ENCODE measurements around the gene DPF3. TPM values are rescaled to one million over a fixed set of nuclear protein-coding genes. Genes with fewer than 3 reads are reported as not detected.

The DPF3 gene
- polyA plus RNA-seq, 1 experiment = 15.8 TPM

GRCh38 chr14:72800848-72801370, 93.0 kb downstream of the DPF3 start:
- DNase-seq (ENCODE audit: low read depth, low spot score) = no peak
- TF ChIP-seq, protein P1, sequence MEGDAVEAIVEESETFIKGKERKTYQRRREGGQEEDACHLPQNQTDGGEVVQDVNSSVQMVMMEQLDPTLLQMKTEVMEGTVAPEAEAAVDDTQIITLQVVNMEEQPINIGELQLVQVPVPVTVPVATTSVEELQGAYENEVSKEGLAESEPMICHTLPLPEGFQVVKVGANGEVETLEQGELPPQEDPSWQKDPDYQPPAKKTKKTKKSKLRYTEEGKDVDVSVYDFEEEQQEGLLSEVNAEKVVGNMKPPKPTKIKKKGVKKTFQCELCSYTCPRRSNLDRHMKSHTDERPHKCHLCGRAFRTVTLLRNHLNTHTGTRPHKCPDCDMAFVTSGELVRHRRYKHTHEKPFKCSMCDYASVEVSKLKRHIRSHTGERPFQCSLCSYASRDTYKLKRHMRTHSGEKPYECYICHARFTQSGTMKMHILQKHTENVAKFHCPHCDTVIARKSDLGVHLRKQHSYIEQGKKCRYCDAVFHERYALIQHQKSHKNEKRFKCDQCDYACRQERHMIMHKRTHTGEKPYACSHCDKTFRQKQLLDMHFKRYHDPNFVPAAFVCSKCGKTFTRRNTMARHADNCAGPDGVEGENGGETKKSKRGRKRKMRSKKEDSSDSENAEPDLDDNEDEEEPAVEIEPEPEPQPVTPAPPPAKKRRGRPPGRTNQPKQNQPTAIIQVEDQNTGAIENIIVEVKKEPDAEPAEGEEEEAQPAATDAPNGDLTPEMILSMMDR (IDR thresholded peaks at IDR 0.05; ENCODE audit: low read depth, low read length) = no peak
- H3K9me3 ChIP-seq (ENCODE audit: control insufficient read depth, insufficient read depth, low read length) = no peaks in the 10 kb centered on the region
- ChIA-PET CTCF (no interaction called here), POLR2A (no interaction called here)
- no peak overlapping the region for H3K4me3 ChIP-seq (ENCODE audit: low read depth, low read length)
- H3K27me3 ChIP-seq (ENCODE audit: control insufficient read depth, insufficient read depth, low read length) = no peaks in the 10 kb centered on the region
- peak overlapping the region; percentile 98 for H3K27ac ChIP-seq (ENCODE audit: low read depth, low read length)

- ChIA-PET CTCF (no interaction called here), POLR2A (no interaction called here)
- Histone ChIP-seq H3K4me3 (ENCODE audit: low read depth, low read length) (no peak overlapping the region), H3K9me3 (ENCODE audit: control insufficient read depth, insufficient read depth, low read length) (no peaks in the 10 kb centered on the region), H3K27me3 (ENCODE audit: control insufficient read depth, insufficient read depth, low read length) (no peaks in the 10 kb centered on the region), H3K27ac (ENCODE audit: low read depth, low read length) (no peak overlapping the region)
- no peak for DNase-seq (ENCODE audit: low read depth, low spot score)
- TF ChIP-seq, protein P1 (IDR thresholded peaks at IDR 0.05; ENCODE audit: low read depth, low read length) = no peak
These were observed 93.6 kb downstream of the DPF3 start for GRCh38 chr14:72800296-72800695.

- CTCF ChIA-PET = interaction anchor here (1.0 kb wide), 1 partner anchor 283 kb away, joined by 4 read pairs; no protein-coding TSS in a partner anchor
These were observed 97.0 kb downstream of the DPF3 start for GRCh38 chr14:72796935-72797334.

DNA sequence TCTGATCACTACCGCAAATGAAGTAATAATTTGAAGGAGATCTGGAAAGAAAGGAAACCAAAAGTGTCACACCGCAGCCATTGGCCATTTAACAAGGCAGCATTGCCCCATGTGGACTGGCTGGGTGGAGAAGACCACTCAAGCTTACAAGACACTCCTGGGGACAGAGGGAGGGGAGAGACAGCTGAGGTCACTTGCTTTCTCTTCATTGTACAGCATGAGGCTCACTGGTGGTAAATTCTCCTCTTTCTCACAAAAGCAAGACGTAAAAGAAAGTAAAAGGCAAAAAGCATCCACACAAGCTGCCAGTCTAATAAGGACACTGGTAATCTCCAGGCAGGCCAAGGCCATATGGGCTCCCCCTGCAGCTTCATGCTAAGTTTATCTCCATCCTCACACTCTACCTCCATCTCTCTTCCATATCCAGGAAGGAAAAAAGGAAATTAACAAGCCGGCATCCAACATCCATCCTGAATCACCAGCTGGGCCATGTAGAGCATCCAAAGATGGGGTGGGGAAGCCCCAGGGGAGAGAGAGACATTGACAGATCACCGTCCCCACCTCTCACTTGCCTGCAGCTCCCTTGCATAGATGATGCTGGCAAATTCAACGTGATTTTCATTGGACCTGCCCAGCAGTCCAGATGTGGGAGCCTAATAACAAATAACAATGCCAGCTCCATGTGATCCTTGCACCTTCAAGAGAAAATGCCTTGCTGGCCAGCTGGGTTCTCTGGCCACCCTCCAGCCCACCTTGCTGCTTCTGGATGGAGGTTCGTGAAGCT, 100.6 kb downstream of the DPF3 start:
- ChIA-PET CTCF (no interaction called here), POLR2A (no interaction called here)
- H3K9me3 ChIP-seq (ENCODE audit: control insufficient read depth, insufficient read depth, low read length) = no peaks in the 10 kb centered on the region
- no peak for DNase-seq (ENCODE audit: low read depth, low spot score)
- TF ChIP-seq, protein P1 (IDR thresholded peaks at IDR 0.05; ENCODE audit: low read depth, low read length) = no peak
- H3K27me3 ChIP-seq (ENCODE audit: control insufficient read depth, insufficient read depth, low read length) = no peaks in the 10 kb centered on the region
- no peak overlapping the region for H3K4me3 ChIP-seq (ENCODE audit: low read depth, low read length)
- H3K27ac ChIP-seq (ENCODE audit: low read depth, low read length) = no peak overlapping the region

More at GRCh38 chr14:72796935-72797334, 97.0 kb downstream of the DPF3 start:
- H3K9me3 ChIP-seq (ENCODE audit: control insufficient read depth, insufficient read depth, low read length) = no peaks in the 10 kb centered on the region
- no peak for DNase-seq (ENCODE audit: low read depth, low spot score)
- TF ChIP-seq, protein P1 (IDR thresholded peaks at IDR 0.05; ENCODE audit: low read depth, low read length) = no peak
- H3K27me3 ChIP-seq (ENCODE audit: control insufficient read depth, insufficient read depth, low read length) = no peaks in the 10 kb centered on the region
- no peak overlapping the region for H3K27ac ChIP-seq (ENCODE audit: low read depth, low read length)
- POLR2A ChIA-PET = no interaction called here
- no peak overlapping the region for H3K4me3 ChIP-seq (ENCODE audit: low read depth, low read length)

- no peaks in the 10 kb centered on the region for H3K27me3 ChIP-seq (ENCODE audit: control insufficient read depth, insufficient read depth, low read length)
- H3K27ac ChIP-seq (ENCODE audit: low read depth, low read length) = no peak overlapping the region
- H3K9me3 ChIP-seq (ENCODE audit: control insufficient read depth, insufficient read depth, low read length) = no peaks in the 10 kb centered on the region
- POLR2A ChIA-PET = no interaction called here
- CTCF ChIA-PET = no interaction called here
- TF ChIP-seq, protein P1 (IDR thresholded peaks at IDR 0.05; ENCODE audit: low read depth, low read length) = no peak
- H3K4me3 ChIP-seq (ENCODE audit: low read depth, low read length) = no peak overlapping the region
- DNase-seq (ENCODE audit: low read depth, low spot score) = no peak
These were observed 101.7 kb downstream of the DPF3 start for GRCh38 chr14:72792051-72792788.

Data from AG04450 (cell line).